ENCODE measurements around the gene TM6SF1. TPM values are rescaled to one million over a fixed set of nuclear protein-coding genes. Genes with fewer than 3 reads are reported as not detected.
"Not testable (repeated sequence)": the region's sequence is repeated elsewhere in the genome, so short reads cannot be mapped to it uniquely, and the experiment has no call there.

TM6SF1 gene
- total RNA-seq, 1 donor = 0.18 TPM

- no peak overlapping the region for H3K4me3 ChIP-seq (ENCODE audit: low read depth, low read length)
Observed at GRCh38 chr15:83078712-83079111, 28.7 kb upstream of the TM6SF1 start.

DNA sequence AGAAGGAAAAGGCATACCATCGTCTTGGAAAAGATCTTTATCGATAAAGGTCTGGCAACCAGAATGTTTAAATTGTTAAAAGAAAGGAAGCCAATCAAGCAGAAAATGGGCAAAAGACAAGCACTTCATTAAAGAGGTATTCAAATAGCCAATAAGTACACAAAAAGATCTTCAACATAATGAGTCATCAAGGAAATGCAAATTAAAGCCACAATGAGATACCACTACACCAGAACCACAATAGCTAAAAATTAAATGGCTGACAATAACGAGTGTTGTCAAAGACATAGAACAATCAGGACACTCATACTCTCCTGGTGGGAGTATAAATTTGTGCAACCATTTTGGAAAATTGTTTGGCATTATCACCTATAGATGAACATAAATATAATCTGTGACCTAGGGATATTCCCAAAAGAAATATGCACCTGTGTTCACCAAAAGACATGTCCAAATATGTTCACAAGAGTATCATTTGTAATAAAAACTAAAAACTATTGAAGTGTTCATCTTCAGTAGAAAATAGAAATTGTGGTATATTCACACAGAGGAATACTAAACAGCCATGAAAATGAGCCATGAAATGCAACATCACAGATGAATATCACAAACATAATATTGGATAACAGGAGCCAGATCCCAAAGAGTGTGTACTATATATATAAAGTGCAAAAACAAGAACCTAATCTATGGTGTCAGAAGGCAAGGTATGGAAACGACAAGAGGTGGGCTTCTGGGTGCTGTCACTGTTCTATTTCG is 26.0 kb upstream of the TM6SF1 start:
- H3K4me3 ChIP-seq (ENCODE audit: low read depth, low read length) = no peak overlapping the region
- DNase-seq (ENCODE audit: low read depth) = no peak
- TF ChIP-seq, protein P1, sequence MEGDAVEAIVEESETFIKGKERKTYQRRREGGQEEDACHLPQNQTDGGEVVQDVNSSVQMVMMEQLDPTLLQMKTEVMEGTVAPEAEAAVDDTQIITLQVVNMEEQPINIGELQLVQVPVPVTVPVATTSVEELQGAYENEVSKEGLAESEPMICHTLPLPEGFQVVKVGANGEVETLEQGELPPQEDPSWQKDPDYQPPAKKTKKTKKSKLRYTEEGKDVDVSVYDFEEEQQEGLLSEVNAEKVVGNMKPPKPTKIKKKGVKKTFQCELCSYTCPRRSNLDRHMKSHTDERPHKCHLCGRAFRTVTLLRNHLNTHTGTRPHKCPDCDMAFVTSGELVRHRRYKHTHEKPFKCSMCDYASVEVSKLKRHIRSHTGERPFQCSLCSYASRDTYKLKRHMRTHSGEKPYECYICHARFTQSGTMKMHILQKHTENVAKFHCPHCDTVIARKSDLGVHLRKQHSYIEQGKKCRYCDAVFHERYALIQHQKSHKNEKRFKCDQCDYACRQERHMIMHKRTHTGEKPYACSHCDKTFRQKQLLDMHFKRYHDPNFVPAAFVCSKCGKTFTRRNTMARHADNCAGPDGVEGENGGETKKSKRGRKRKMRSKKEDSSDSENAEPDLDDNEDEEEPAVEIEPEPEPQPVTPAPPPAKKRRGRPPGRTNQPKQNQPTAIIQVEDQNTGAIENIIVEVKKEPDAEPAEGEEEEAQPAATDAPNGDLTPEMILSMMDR (IDR thresholded peaks at IDR 0.05; ENCODE audit: insufficient read depth, low read length) = no peak

More at GRCh38 chr15:83078712-83079111, 28.7 kb upstream of the TM6SF1 start:
- no peak for DNase-seq (ENCODE audit: low read depth)
- TF ChIP-seq, protein P1 (IDR thresholded peaks at IDR 0.05; ENCODE audit: insufficient read depth, low read length) = no peak

GRCh38 chr15:83082730-83083386 is 24.6 kb upstream of the TM6SF1 start:
- no peak overlapping the region for H3K4me3 ChIP-seq (ENCODE audit: low read depth, low read length)
- no peak for DNase-seq (ENCODE audit: low read depth)
- TF ChIP-seq, protein P1 (IDR thresholded peaks at IDR 0.05; ENCODE audit: insufficient read depth, low read length) = no peak

DNA sequence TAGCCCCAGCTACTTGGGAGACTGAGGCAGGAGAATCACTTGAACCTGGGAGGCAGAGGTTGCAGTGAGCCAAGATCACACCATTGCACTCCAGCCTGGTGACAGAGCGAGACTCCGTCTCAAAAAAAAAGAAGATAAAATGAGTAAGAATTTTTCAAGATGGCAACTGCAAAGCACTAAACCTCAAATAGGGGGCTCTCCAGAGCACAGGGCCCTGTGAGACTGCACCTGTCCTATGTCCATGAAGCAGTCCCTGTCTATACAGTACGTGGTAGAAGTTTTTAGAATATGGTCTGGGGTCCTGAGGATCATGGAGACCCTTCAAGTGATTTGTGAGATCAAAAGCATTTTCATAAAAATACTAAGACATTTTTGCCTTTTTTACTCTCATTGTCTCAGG is 22.0 kb upstream of the TM6SF1 start:
- not testable (repeated sequence) for DNase-seq (ENCODE audit: low read depth); H3K4me3 ChIP-seq (ENCODE audit: low read depth, low read length)

GRCh38 chr15:83085864-83086552 is 21.4 kb upstream of the TM6SF1 start:
- DNase-seq (ENCODE audit: low read depth); H3K4me3 ChIP-seq (ENCODE audit: low read depth, low read length): not testable (repeated sequence)

DNA sequence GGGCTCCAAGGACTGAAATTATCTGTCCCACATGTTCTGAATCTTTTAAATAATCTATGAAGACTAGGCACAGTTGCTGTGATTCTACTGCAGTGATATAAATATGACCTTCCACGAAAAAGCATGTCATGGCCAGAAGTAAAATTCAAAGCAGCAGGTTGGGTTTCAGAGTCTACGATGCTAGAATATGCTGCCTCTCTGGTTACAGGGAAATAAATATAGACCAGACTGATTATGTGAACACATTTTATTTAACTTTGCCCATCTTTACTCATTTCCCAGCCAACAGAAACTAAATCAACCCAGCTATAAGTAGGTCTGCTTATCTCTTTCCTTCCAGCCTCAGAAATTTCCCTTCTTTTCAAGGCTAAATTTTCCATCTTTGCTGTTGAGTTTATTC is 19.9 kb upstream of the TM6SF1 start:
- TF ChIP-seq, protein P1 (IDR thresholded peaks at IDR 0.05; ENCODE audit: insufficient read depth, low read length) = no peak
- no peak for DNase-seq (ENCODE audit: low read depth)
- H3K4me3 ChIP-seq (ENCODE audit: low read depth, low read length) = no peak overlapping the region

GRCh38 chr15:83088876-83089275 is 18.6 kb upstream of the TM6SF1 start:
- no peak for DNase-seq (ENCODE audit: low read depth)
- TF ChIP-seq, protein P1 (IDR thresholded peaks at IDR 0.05; ENCODE audit: insufficient read depth, low read length) = no peak
- no peak overlapping the region for H3K4me3 ChIP-seq (ENCODE audit: low read depth, low read length)
